Kidney epithelial cell (primary cell): ENCODE measurements around the gene CASTOR1. TPM values are rescaled to one million over a fixed set of nuclear protein-coding genes. Genes with fewer than 3 reads are reported as not detected.

Experiments used
- DNase-seq: peaks from one replicate; pipeline ENCODE4 v3.0.0-alpha.2; 2010; ENCODE audit warnings: low read depth
- H3K27me3 ChIP-seq: 2 replicates; pipeline ENCODE4 v1.6.0; 2011; ENCODE audit warnings: low read length; ENCODE audit not compliant: control insufficient read depth, insufficient read depth
- H3K36me3 ChIP-seq: 2 replicates; pipeline ENCODE4 v1.5.1; 2011; ENCODE audit warnings: low read length; ENCODE audit not compliant: control insufficient read depth, insufficient read depth
- H3K4me3 ChIP-seq: 2 replicates; pipeline ENCODE4 v1.5.1; 2011; ENCODE audit warnings: low read depth, mild to moderate bottlenecking, control low read depth, low read length
- total RNA-seq: library from RNA; depleted of rRNA; stranded (reverse); fragments of >200 nt; gene quantifications from 2 replicates; pipeline ENCODE4 v1.2.3, GENCODE V29; 2015
- TF ChIP-seq, protein P1 (sequence below): IDR thresholded peaks from 2 replicates; pipeline ENCODE4 v1.5.1; 2011; ENCODE audit warnings: mild to moderate bottlenecking, moderate library complexity, low read length, control low read depth, inconsistent platforms; ENCODE audit not compliant: insufficient read depth, poor library complexity, severe bottlenecking

Gene CASTOR1
- total RNA-seq, 1 donor from 2014 or later, result 10.5 TPM

DNA sequence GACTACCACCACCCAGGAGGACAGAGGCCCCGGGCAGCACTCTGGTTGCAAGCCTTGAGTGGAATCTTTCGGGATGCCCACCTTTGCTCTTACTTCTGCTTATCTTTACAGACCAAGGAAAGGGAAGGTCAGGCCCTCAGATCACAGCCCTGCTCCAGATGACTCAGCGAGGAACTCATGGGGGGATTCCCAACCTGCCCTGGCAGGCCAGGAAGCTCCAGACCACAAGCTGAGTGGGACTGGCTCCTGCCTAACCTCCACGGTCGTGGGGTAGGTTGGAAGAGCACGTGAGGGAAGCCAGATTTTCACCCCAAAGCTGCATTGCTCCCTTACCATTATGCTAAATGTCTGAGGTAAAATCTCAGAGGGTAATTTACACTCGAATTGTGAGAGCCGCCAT is 25.6 kb upstream of the CASTOR1 start:
- Histone ChIP-seq H3K36me3 (no peaks in the 10 kb centered on the region), H3K27me3 (no peaks in the 10 kb centered on the region), H3K4me3 (no peak overlapping the region)
- DNase-seq, result no peak
- TF ChIP-seq, protein P1, sequence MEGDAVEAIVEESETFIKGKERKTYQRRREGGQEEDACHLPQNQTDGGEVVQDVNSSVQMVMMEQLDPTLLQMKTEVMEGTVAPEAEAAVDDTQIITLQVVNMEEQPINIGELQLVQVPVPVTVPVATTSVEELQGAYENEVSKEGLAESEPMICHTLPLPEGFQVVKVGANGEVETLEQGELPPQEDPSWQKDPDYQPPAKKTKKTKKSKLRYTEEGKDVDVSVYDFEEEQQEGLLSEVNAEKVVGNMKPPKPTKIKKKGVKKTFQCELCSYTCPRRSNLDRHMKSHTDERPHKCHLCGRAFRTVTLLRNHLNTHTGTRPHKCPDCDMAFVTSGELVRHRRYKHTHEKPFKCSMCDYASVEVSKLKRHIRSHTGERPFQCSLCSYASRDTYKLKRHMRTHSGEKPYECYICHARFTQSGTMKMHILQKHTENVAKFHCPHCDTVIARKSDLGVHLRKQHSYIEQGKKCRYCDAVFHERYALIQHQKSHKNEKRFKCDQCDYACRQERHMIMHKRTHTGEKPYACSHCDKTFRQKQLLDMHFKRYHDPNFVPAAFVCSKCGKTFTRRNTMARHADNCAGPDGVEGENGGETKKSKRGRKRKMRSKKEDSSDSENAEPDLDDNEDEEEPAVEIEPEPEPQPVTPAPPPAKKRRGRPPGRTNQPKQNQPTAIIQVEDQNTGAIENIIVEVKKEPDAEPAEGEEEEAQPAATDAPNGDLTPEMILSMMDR, result no peak

DNA sequence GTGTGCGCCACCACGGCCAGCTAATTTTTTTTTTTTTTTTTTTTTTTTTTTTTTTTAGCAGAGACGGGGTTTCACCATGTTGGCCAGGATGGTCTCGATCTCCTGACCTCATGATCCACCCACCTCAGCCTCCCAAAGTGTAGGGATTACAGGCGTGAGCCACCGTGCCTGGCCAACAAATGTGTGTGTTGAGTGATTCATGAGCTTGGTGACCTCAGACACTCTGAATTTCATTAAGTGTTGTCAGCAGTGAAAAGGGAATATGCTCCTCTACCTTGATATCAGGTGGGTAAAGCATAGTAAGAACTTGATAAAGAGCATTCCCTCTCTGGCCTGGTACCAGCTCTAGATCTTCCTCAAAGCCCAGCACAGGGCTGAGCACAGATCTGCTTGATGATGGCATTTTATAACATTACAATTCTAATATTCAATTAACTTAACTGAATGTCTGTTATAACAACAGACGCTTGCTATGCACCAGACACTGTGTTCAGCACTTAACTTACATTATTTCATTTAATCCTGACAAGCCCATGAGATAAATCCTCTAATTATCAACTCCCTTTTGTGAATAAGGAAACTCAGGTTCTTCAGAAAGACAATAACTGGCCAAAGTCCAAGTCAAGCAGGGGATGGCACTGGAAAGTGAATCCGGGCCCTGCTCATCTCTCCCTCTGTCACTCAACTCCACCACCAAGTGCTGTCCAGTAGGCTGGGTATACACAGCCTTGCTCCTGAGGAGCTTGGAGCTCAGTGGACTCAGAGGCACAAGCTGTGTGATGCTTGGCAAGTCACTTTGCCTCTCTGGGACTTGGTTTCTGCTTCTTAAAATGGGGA is 24.4 kb upstream of the CASTOR1 start:
- Histone ChIP-seq H3K27me3 (no peaks in the 10 kb centered on the region), H3K36me3 (no peaks in the 10 kb centered on the region), H3K4me3 (no peak overlapping the region)
- TF ChIP-seq, protein P1, result no peak
- no peak for DNase-seq

DNA sequence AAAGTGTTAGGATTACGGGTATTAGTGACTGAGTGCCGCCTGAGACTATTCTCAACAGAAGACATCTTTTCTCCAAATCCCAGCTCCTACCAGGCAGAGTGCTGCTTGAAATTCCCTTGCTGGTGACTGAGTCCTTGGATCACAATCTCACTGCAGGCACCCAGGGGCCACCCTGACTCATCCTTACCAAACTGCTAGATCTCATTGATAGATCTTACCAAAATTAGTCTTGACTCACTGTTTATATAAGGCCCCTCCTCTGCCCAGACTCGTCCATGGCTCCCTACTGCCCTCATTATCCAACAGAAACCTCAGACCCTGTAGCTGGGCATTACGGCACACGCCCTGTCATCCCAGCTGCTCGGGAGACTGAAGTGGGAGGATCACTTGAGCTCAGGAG is 22.7 kb upstream of the CASTOR1 start:
- Histone ChIP-seq H3K36me3 (no peaks in the 10 kb centered on the region), H3K4me3 (no peak overlapping the region), H3K27me3 (no peaks in the 10 kb centered on the region)
- DNase-seq, result no peak
- TF ChIP-seq, protein P1, result no peak

DNA sequence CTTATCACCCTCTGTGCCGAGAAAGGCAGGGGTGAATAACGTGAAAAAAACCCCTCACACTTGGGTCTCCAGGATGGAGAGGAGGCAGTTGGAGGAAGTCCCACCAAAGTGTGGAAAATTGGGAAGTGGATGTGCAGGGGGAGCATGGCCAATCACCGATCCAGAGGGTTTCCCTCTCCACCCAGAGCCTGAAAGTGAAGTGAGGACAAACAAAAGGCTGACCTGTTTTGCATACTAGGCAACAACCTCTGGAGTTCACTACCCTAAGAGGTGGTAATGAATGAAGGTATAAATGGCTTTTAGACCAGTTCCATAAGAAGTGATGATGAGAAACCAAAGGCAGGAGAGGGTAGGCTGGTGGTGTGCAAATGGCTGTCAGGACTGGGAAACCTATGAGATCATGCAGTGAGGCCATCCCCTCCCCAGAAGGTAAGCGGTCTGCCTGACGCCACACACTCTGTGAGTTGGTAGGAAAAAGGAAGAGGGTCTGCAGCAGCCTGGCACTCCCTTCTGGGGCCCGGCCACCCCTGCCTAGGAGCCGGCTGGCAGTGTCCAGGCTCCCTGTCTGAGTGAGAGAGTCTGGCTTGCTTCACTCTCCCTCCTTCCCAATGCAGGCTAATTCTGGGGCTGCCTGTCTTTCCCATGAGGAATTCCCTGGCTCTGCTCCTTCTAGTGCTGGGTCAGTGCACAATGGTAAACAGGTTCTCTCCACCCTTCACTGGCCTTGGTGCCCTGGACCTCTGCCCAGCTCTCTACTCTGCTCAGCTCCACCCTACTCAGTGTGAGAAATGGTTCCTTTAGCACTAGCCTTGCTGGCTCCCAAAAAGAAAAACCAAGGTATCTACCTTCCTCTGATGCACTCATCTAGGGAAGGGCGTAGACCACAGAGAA is 21.8 kb upstream of the CASTOR1 start:
- H3K27me3 ChIP-seq, result no peaks in the 10 kb centered on the region
- H3K36me3 ChIP-seq, result no peaks in the 10 kb centered on the region
- DNase-seq, result peak; percentile 82
- TF ChIP-seq, protein P1, result no peak
- no peak overlapping the region for H3K4me3 ChIP-seq

DNA sequence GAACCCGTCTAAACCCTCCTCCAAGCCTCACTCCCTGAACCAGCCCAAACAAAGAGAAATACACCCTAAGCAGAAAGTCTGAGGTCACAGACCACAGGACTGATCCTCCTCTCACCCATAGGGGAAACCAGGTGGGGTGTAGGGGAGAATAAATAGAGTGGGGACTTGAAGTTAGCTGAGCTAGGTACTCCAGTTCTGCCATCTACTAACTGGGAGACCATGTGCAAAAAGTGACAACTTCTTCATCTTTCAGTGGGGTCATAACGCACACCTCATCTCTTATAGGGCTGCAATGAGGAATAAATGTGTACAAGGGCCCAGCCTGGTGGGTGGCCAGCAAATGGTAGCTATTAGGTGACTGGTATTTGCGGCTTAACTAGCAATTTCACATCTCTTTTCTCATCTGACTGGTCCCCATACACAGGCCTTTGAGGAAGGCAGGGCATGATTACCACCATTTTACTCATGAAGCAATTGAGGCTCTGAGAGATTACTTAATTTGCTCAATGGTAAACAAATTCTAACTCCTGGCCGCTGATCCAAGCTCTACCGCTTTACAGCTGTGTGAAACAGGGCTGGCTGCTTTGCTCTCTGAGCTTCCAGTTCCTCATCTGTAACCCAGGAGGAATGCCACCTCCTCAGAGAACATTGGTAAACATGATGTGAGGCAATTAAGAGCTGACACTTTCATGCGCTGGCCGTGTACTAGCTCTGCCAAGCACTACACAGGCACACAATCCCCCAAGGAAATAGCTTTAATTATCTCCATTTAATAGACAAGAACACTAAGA is 20.8 kb upstream of the CASTOR1 start:
- Histone ChIP-seq H3K4me3 (no peak overlapping the region), H3K27me3 (no peaks in the 10 kb centered on the region), H3K36me3 (no peaks in the 10 kb centered on the region)
- DNase-seq, result no peak
- TF ChIP-seq, protein P1, result no peak
